ENCODE results near the gene KIF2A.
"Not testable (repeated sequence)": the region's sequence is repeated elsewhere in the genome, so short reads cannot be mapped to it uniquely, and the experiment has no call there.

KIF2A gene

DNA sequence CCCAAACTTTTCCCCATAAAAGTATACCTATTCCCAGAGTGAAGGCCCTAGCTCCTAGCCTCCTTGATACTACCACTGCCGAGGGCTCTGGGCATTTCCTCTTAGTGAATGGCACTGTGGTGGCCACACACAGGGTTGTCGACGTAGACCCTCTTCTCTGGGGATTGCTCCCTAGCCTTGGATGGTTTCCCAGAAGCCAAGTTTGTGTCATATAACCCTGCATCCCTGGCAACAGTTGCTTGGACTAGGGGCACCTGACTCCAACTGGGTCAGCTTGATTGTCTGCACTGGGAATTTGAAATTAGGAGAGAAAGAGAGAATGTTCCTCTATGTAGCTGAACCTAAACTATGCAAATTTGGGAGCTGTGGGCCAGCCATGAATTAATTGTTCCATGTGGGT lies 32.3 kb upstream of the KIF2A start:
- Histone ChIP-seq H3K36me3 (ENCODE audit: insufficient read depth, low read depth, low read length) (no peaks in the 10 kb centered on the region), H3K27me3 (ENCODE audit: insufficient read depth, low read length) (no peaks in the 10 kb centered on the region), H3K9me3 (ENCODE audit: insufficient read depth, low read depth, low read length) (no peaks in the 10 kb centered on the region), H3K9ac (ENCODE audit: low read depth, low read length) (no peak overlapping the region), H3K4me3 (ENCODE audit: low read length) (no peak overlapping the region), H3K4me1 (ENCODE audit: insufficient read depth, low read length) (no peaks in the 10 kb centered on the region), H3K27ac (ENCODE audit: low read length) (no peak overlapping the region)

DNA sequence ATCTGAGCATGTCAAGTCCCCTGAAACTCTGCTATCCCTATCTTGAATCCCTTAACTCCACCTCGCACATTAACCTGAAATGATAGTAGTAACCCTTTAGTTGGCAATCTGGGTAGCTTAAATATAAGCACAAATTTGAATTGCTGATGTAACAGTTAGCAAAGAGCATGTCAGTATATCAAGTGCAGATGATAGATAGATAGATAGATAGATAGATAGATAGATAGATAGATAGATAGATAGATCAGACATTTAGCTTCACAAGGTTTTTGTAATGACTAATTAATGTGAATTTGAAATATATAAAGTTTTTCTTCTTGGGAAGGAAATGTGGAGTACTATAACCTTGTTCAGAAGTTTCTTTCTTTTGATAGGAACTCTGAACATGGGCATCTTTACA lies 30.4 kb upstream of the KIF2A start:
- Histone ChIP-seq H3K9ac (ENCODE audit: low read depth, low read length) (no peak overlapping the region), H3K36me3 (ENCODE audit: insufficient read depth, low read depth, low read length) (no peaks in the 10 kb centered on the region), H3K27me3 (ENCODE audit: insufficient read depth, low read length) (no peaks in the 10 kb centered on the region), H3K27ac (ENCODE audit: low read length) (no peak overlapping the region), H3K4me3 (ENCODE audit: low read length) (no peak overlapping the region), H3K9me3 (ENCODE audit: insufficient read depth, low read depth, low read length) (no peaks in the 10 kb centered on the region), H3K4me1 (ENCODE audit: insufficient read depth, low read length) (no peaks in the 10 kb centered on the region)

DNA sequence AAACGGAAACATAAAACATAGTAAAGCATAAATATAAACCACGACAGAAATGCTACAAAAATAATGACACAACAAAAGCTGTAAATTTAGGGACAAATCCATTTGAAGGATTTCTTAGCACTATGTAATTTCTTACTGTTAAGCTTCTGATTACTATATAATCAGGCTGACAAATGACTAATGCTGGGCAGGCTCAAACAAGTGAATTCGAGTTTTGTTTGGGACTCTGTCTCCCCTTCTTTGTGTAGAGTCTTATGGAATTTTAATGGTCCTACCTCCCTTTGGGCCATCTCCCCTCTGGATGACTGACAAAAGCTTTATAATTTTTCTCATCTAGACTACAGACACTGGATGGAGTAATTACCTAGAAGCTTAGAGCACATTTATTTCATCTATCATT lies 24.6 kb upstream of the KIF2A start:
- H3K36me3 ChIP-seq (ENCODE audit: insufficient read depth, low read depth, low read length): no peaks in the 10 kb centered on the region
- H3K27me3 ChIP-seq (ENCODE audit: insufficient read depth, low read length): no peaks in the 10 kb centered on the region
- H3K4me1 ChIP-seq (ENCODE audit: insufficient read depth, low read length): no peaks in the 10 kb centered on the region
- H3K27ac ChIP-seq (ENCODE audit: low read length): no peak overlapping the region
- no peaks in the 10 kb centered on the region for H3K9me3 ChIP-seq (ENCODE audit: insufficient read depth, low read depth, low read length)
- no peak overlapping the region for H3K4me3 ChIP-seq (ENCODE audit: low read length)
- no peak overlapping the region for H3K9ac ChIP-seq (ENCODE audit: low read depth, low read length)

DNA sequence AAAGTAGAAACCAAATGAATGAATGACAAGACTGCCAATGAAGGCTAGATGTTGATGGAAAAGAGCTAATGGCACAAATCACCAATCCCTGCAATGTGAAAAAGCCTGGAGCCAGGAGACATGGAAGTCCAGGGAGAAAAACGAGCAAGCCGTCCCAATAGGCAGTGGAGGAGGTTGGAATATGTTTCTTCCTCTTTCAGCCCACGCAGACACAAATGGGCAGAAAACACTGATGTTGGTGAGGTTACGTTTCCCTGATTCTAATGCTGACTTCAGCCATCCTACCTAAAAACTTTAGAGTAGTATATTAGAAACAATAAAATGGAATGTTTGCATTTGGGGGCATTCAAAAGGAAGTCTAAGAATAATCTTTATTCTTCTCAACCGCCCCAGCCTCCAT lies 23.9 kb upstream of the KIF2A start:
- no peaks in the 10 kb centered on the region for H3K9me3 ChIP-seq (ENCODE audit: insufficient read depth, low read depth, low read length)
- H3K36me3 ChIP-seq (ENCODE audit: insufficient read depth, low read depth, low read length): no peaks in the 10 kb centered on the region
- H3K9ac ChIP-seq (ENCODE audit: low read depth, low read length): no peak overlapping the region
- no peaks in the 10 kb centered on the region for H3K27me3 ChIP-seq (ENCODE audit: insufficient read depth, low read length)
- no peak overlapping the region for H3K27ac ChIP-seq (ENCODE audit: low read length)
- no peak overlapping the region for H3K4me3 ChIP-seq (ENCODE audit: low read length)
- H3K4me1 ChIP-seq (ENCODE audit: insufficient read depth, low read length): no peaks in the 10 kb centered on the region

DNA sequence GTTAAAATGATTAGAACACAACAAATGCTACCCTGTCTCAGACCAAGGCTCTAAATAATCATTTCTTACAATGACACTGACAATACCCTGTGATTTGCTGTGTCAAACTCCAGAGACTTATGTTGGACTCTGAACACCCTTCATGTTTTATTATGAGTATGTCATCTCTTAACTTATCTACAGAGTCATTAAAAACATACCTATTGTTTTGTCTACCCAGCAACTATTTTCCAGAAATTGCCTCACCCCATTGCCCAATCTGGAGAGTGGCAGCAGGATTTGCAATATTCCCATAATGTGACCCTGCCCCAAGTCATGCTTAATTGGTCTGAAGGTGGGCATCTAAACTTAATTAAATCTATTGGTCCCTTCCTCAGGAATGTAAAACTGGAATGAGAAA lies 23.0 kb upstream of the KIF2A start:
- H3K36me3 ChIP-seq (ENCODE audit: insufficient read depth, low read depth, low read length): no peaks in the 10 kb centered on the region
- no peak overlapping the region for H3K4me3 ChIP-seq (ENCODE audit: low read length)
- H3K4me1 ChIP-seq (ENCODE audit: insufficient read depth, low read length): no peaks in the 10 kb centered on the region
- no peaks in the 10 kb centered on the region for H3K9me3 ChIP-seq (ENCODE audit: insufficient read depth, low read depth, low read length)
- no peaks in the 10 kb centered on the region for H3K27me3 ChIP-seq (ENCODE audit: insufficient read depth, low read length)
- H3K9ac ChIP-seq (ENCODE audit: low read depth, low read length): no peak overlapping the region
- no peak overlapping the region for H3K27ac ChIP-seq (ENCODE audit: low read length)

DNA sequence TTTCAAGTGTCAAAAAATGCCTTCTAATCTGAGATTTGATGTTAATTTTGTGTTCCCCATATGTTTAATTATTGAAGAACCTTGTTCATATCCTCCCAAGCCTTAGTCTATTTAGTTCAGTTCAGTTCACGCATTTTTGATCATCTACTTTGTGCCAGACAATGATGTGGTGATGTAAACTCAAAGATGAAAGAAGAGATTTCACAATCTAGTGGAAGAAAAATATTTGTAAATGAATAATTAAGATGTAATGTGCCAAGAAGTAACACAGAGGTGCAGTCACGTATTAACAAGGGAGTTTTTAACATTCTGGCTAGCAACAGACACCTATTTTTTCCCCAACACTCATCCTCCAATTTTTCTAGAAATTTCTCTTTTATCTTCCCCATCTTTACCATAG lies 22.1 kb upstream of the KIF2A start:
- Histone ChIP-seq H3K4me3 (ENCODE audit: low read length) (no peak overlapping the region), H3K27me3 (ENCODE audit: insufficient read depth, low read length) (no peaks in the 10 kb centered on the region), H3K9me3 (ENCODE audit: insufficient read depth, low read depth, low read length) (no peaks in the 10 kb centered on the region)

DNA sequence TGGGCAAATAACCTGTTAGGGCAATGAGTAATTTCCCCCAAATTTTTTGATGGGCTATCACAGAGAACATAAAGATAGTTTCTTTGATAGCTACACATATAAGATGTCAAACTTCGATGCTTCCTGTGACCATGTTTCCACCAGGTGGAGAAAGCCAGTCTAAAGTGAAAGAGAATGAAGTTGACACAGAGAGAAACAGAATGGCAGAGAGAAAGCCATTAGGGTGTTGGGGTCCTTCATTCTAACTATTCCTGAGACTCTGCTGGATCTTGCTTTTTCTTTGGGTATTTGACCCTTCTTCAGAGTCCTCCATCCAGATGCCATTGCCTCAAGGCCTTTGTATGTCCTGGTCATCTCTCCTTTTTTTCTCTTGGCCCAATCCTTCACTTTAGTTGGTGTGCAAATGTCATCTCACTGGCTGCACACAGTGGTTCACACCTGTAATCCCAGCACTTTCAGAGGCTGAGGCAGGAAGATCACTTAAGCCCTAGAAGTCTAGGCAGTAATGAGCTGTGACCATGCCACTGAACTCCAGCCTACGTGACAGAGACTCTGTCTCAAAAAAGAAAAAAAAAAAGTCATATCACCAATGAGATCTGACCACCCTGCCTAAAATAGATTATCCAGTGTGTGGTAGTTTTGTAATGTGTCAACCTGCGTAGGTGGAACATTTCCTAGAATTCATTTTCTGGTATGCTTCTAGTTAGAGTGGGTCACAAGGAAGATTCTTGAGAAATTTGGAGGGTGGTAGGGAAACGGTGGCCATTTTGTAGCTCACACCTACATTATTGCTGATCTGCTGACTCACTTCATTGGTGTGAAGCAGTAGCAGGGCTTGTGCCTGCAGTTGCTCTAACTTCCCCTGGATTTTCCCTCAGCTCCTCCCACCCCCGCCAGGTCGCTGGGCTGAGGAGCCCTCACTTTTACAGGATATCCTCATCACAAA lies 20.8 kb upstream of the KIF2A start:
- no peak overlapping the region for H3K27ac ChIP-seq (ENCODE audit: low read length)
- H3K36me3 ChIP-seq (ENCODE audit: insufficient read depth, low read depth, low read length): no peaks in the 10 kb centered on the region
- H3K9ac ChIP-seq (ENCODE audit: low read depth, low read length): no peak overlapping the region
- no peaks in the 10 kb centered on the region for H3K4me1 ChIP-seq (ENCODE audit: insufficient read depth, low read length)
- no peaks in the 10 kb centered on the region for H3K9me3 ChIP-seq (ENCODE audit: insufficient read depth, low read depth, low read length)
- H3K4me3 ChIP-seq (ENCODE audit: low read length): no peak overlapping the region
- no peaks in the 10 kb centered on the region for H3K27me3 ChIP-seq (ENCODE audit: insufficient read depth, low read length)

More for the DNA sequence above, 22.1 kb upstream of the KIF2A start:
- Histone ChIP-seq H3K36me3 (ENCODE audit: insufficient read depth, low read depth, low read length) (no peaks in the 10 kb centered on the region), H3K27ac (ENCODE audit: low read length) (no peak overlapping the region), H3K4me1 (ENCODE audit: insufficient read depth, low read length) (no peaks in the 10 kb centered on the region), H3K9ac (ENCODE audit: low read depth, low read length) (no peak overlapping the region)

DNA sequence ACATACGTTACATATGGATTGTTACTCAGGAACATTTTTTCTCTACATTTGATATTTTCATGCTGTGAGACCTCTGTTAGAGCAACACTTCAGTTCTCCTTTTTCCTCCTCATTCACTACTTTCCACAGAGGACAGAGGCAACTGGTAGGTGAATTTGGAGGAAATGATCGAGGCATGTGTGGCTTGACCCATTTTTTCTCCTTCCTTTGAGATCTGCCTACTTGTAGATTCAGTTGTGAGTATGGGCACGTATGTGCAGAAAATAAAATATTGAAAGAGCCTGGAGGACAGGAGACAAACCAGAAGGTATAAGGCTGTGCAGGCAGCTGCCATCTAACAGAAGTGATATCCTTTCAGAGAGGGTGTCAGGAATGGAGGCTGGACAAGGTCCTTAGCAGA lies 19.2 kb upstream of the KIF2A start:
- Histone ChIP-seq H3K9me3 (ENCODE audit: insufficient read depth, low read depth, low read length) (peaks cover 4% of the 10 kb centered on the region; the same call in 1 of the 2 replicates), H3K4me3 (ENCODE audit: low read length) (no peak overlapping the region), H3K36me3 (ENCODE audit: insufficient read depth, low read depth, low read length) (no peaks in the 10 kb centered on the region), H3K4me1 (ENCODE audit: insufficient read depth, low read length) (no peaks in the 10 kb centered on the region), H3K27me3 (ENCODE audit: insufficient read depth, low read length) (no peaks in the 10 kb centered on the region), H3K27ac (ENCODE audit: low read length) (no peak overlapping the region), H3K9ac (ENCODE audit: low read depth, low read length) (no peak overlapping the region)

DNA sequence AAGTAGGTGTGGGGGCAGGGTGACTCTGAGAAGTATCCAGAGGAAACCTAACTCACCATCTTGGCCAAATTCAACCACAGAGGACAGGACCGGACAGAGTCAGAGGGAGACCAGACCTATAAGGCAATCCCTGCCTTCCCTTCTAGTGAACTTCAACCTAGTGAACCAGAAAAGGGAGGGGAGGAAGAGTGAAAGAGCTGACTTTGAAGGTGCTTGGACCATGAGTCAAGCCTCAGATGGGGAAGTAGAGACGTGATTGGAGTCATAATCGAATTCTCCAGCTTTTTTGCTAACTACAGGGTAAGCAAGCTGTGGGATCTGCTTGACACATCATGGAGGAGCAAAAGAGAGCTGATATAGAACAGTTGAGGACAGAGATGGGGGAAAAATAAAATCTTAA lies 18.8 kb upstream of the KIF2A start:
- H3K27ac ChIP-seq (ENCODE audit: low read length): no peak overlapping the region
- H3K4me3 ChIP-seq (ENCODE audit: low read length): no peak overlapping the region
- no peaks in the 10 kb centered on the region for H3K36me3 ChIP-seq (ENCODE audit: insufficient read depth, low read depth, low read length)
- H3K9me3 ChIP-seq (ENCODE audit: insufficient read depth, low read depth, low read length): peaks cover 4% of the 10 kb centered on the region; the same call in 1 of the 2 replicates
- no peak overlapping the region for H3K9ac ChIP-seq (ENCODE audit: low read depth, low read length)
- no peaks in the 10 kb centered on the region for H3K27me3 ChIP-seq (ENCODE audit: insufficient read depth, low read length)
- no peaks in the 10 kb centered on the region for H3K4me1 ChIP-seq (ENCODE audit: insufficient read depth, low read length)

DNA sequence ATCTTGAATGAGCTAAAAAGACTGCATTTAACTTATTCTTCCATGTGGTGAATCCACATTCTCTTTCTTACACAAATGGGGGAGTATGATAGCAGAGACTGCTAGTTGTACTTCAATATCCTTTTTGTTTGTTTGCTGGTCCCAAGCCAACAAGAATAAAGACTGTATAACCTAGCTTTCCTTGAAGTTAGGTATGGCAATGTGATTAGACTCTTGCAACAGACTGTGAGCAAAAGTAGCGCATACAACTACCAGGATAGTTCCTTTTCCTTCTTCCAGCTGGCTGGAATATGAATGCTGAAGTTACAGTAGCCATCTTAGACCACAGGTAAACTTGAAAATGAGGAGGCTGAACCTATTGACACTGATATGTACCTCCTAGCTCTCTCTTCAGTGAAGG lies 17.9 kb upstream of the KIF2A start:
- no peak overlapping the region for H3K9ac ChIP-seq (ENCODE audit: low read depth, low read length)
- H3K27ac ChIP-seq (ENCODE audit: low read length): no peak overlapping the region
- no peaks in the 10 kb centered on the region for H3K27me3 ChIP-seq (ENCODE audit: insufficient read depth, low read length)
- peaks cover 4% of the 10 kb centered on the region; the same call in 1 of the 2 replicates for H3K9me3 ChIP-seq (ENCODE audit: insufficient read depth, low read depth, low read length)
- H3K4me1 ChIP-seq (ENCODE audit: insufficient read depth, low read length): no peaks in the 10 kb centered on the region
- no peak overlapping the region for H3K4me3 ChIP-seq (ENCODE audit: low read length)
- H3K36me3 ChIP-seq (ENCODE audit: insufficient read depth, low read depth, low read length): no peaks in the 10 kb centered on the region

DNA sequence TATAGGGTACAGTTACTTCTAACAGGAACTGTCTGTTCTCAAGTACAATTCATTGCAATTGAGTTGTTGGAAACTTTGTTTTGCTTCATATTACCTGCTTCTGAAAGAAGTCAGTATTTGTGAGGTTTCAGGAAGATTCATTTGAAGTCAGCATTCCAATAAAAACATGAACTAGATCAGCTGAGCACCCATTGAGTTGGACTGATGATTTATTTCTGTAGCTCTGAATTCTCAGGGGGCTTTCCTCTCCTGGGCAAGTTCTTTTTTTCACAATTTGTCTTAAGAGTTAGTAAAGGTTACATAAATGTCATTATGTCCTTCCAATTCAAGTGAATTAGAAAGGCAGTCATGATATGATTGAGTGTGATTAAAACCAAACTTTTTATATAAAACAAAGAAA lies 16.2 kb upstream of the KIF2A start:
- H3K36me3 ChIP-seq (ENCODE audit: insufficient read depth, low read depth, low read length): no peaks in the 10 kb centered on the region
- H3K9me3 ChIP-seq (ENCODE audit: insufficient read depth, low read depth, low read length): peaks cover 4% of the 10 kb centered on the region; the same call in 1 of the 2 replicates
- H3K27me3 ChIP-seq (ENCODE audit: insufficient read depth, low read length): no peaks in the 10 kb centered on the region
- H3K4me1 ChIP-seq (ENCODE audit: insufficient read depth, low read length): no peaks in the 10 kb centered on the region
- H3K4me3 ChIP-seq (ENCODE audit: low read length): no peak overlapping the region
- no peak overlapping the region for H3K9ac ChIP-seq (ENCODE audit: low read depth, low read length)
- no peak overlapping the region for H3K27ac ChIP-seq (ENCODE audit: low read length)

DNA sequence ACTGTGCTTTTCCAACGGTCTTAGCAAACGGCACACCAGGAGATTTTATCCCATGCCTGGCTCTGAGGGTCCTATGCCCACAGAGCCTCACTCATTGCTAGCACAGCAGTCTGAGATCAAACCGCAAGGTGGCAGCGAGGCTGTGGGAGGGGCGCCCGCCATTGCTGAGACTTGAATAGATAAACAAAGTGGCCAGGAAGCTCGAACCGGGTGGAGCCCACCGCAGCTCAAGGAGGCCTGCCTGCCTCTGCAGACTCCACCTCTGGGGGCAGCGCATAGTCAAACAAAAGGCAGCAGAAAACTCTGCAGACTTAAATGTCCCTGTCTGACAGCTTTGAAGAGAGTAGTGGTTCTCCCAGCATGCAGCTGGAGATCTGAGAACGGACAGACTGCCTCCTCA lies 14.2 kb upstream of the KIF2A start:
- not testable (repeated sequence) for H3K9me3 ChIP-seq (ENCODE audit: insufficient read depth, low read depth, low read length); H3K27ac ChIP-seq (ENCODE audit: low read length); H3K4me3 ChIP-seq (ENCODE audit: low read length); H3K36me3 ChIP-seq (ENCODE audit: insufficient read depth, low read depth, low read length); H3K4me1 ChIP-seq (ENCODE audit: insufficient read depth, low read length); H3K27me3 ChIP-seq (ENCODE audit: insufficient read depth, low read length); H3K9ac ChIP-seq (ENCODE audit: low read depth, low read length)
